ENCODE data around the gene SLC33A1. TPM values are rescaled to one million over a fixed set of nuclear protein-coding genes. Genes with fewer than 3 reads are reported as not detected.

Gene SLC33A1
- total RNA-seq, 1 donor from 2014 or later = 24.4 TPM

DNA sequence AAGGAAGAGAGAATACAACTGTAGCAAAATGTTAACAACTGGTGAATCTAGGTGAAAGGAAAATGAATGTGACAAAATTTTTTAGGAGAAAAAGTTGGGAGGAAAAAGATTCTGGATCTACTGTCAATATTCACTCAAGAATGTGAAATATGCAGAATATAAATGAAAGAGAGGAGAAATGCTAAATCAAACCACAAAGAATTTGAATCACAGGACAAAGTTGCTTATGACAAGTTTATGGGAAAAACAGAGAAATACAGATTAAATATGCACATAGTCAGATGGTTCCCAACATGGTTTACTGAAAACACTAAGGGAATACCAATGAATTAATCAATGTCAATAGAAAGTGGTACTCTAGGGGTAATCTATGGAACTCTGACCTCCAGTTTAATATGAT is 75.8 kb downstream of the SLC33A1 start:
- Mint-ChIP-seq H3K4me3 (no peak overlapping the region), H3K27me3 (no peaks in the 10 kb centered on the region), H3K9me3 (peaks cover 8% of the 10 kb centered on the region), H3K36me3 (peaks cover 18% of the 10 kb centered on the region), H3K27ac (no peak overlapping the region), H3K4me1 (ENCODE audit: unreplicated experiment) (no peaks in the 10 kb centered on the region)
- TF ChIP-seq CTCF (conservative IDR thresholded peaks at IDR 0.05) = no peak
- no peak for DNase-seq (ENCODE audit: extremely low spot score, unreplicated experiment)

- no peak for TF ChIP-seq CTCF (conservative IDR thresholded peaks at IDR 0.05)
- peaks cover 13% of the 10 kb centered on the region for H3K36me3 Mint-ChIP-seq
- H3K4me3 Mint-ChIP-seq = no peak overlapping the region
- no peaks in the 10 kb centered on the region for H3K27me3 Mint-ChIP-seq
- no peaks in the 10 kb centered on the region for H3K4me1 Mint-ChIP-seq (ENCODE audit: unreplicated experiment)
- H3K27ac Mint-ChIP-seq = no peak overlapping the region
- H3K9me3 Mint-ChIP-seq = no peaks in the 10 kb centered on the region
- no peak for DNase-seq (ENCODE audit: extremely low spot score, unreplicated experiment)
Observed at GRCh38 chr3:155772801-155773200, 81.4 kb downstream of the SLC33A1 start.

GRCh38 chr3:155771126-155771525 is 83.1 kb downstream of the SLC33A1 start:
- H3K36me3 Mint-ChIP-seq = peaks cover 13% of the 10 kb centered on the region
- no peaks in the 10 kb centered on the region for H3K9me3 Mint-ChIP-seq

More at GRCh38 chr3:155771126-155771525, 83.1 kb downstream of the SLC33A1 start:
- H3K27ac Mint-ChIP-seq = no peak overlapping the region
- H3K4me3 Mint-ChIP-seq = no peak overlapping the region
- no peak for TF ChIP-seq CTCF (conservative IDR thresholded peaks at IDR 0.05)
- H3K27me3 Mint-ChIP-seq = no peaks in the 10 kb centered on the region
- DNase-seq (ENCODE audit: extremely low spot score, unreplicated experiment) = no peak
- no peaks in the 10 kb centered on the region for H3K4me1 Mint-ChIP-seq (ENCODE audit: unreplicated experiment)

Other genes with a start within 250 kb of the SLC33A1 start
- gene PLCH1, start 109.4 kb downstream of the SLC33A1 start, total RNA-seq (ENCODE audit: low replicate concordance) = 2.0 and 7.6 TPM in 2 replicates
- gene C3orf33, start 48.1 kb downstream of the SLC33A1 start, total RNA-seq (ENCODE audit: low replicate concordance) = 2.3 and 2.8 TPM in 2 replicates
- gene GMPS, start 16.2 kb upstream of the SLC33A1 start, total RNA-seq (ENCODE audit: low replicate concordance) = 58.6 and 90.4 TPM in 2 replicates